Lung (tissue), 12 donors: ENCODE results near the gene SYNE3. TPM values are rescaled to one million over a fixed set of nuclear protein-coding genes. Genes with fewer than 3 reads are reported as not detected.
A peak's percentile ranks its signal among the peaks of the same experiment; 100 is the strongest.

Experiments
- ATAC-seq: fragments of 200-7000 bp; cut with Tn5 transposase; one replicate; pipeline ENCODE4 v1.9.1; 2020; ENCODE audit warnings: moderate number of reproducible peaks; ENCODE audit not compliant: insufficient read depth, low FRiP score
- DNase-seq, 3 donors: peaks; one replicate each; pipeline ENCODE4 v3.0.0-alpha.2; 2013 to 2017
- H3K27ac ChIP-seq, 2 donors: one replicate each; pipeline ENCODE4 v1.5.1; 2013; ENCODE audit warnings: mild to moderate bottlenecking in 2 of 2, moderate library complexity in 2 of 2, control low read depth in 1 of 2, inconsistent platforms in 1 of 2, low read depth in 1 of 2, low read length in 1 of 2
- H3K27me3 ChIP-seq, 3 donors: one replicate each; pipeline ENCODE4 v1.5.1; 2013; ENCODE audit warnings: low read length in 2 of 3; ENCODE audit not compliant: control insufficient read depth in 3 of 3, insufficient read depth in 3 of 3
- H3K36me3 ChIP-seq, 4 donors: one replicate each; pipeline ENCODE4 v1.5.1; 2013; ENCODE audit warnings: low read length in 4 of 4, mild to moderate bottlenecking in 1 of 4, moderate library complexity in 1 of 4; ENCODE audit not compliant: control insufficient read depth in 4 of 4, insufficient read depth in 4 of 4
- H3K4me1 ChIP-seq, 5 donors: one replicate each; pipeline ENCODE4 v1.5.1; 2013; ENCODE audit warnings: low read length in 5 of 5, mild to moderate bottlenecking in 2 of 5, moderate library complexity in 1 of 5; ENCODE audit not compliant: control insufficient read depth in 5 of 5, insufficient read depth in 5 of 5
- H3K4me3 ChIP-seq: one replicate; pipeline ENCODE4 v1.5.1; 2013; ENCODE audit warnings: mild to moderate bottlenecking, control low read depth, moderate library complexity
- H3K9ac ChIP-seq, 2 donors: one replicate each; pipeline ENCODE4 v1.5.1; 2013; ENCODE audit warnings: low read length in 2 of 2, control low read depth in 1 of 2; ENCODE audit not compliant: insufficient read depth in 1 of 2
- H3K9me3 ChIP-seq, 4 donors: one replicate each; pipeline ENCODE4 v1.5.1; 2013; ENCODE audit warnings: low read length in 3 of 4, mild to moderate bottlenecking in 1 of 4, moderate library complexity in 1 of 4; ENCODE audit not compliant: control insufficient read depth in 4 of 4, insufficient read depth in 3 of 4
- CTCF ChIP-seq: IDR thresholded peaks from 2 replicates; pipeline ENCODE4 v1.5.1; 2012; ENCODE audit warnings: mild to moderate bottlenecking; ENCODE audit errors: control extremely low read depth, extremely low read depth
- WGBS, 2 donors: extraction: QIAGEN DNeasy Blood & Tissue Kit; methylation state at CpG; one replicate each; pipeline ENCODE4 v1.1.7; 2013; 5-methylcytosine and 5-hydroxymethylcytosine counted together
- polyA plus RNA-seq, 2 donors: library from polyadenylated mRNA; stranded (reverse); fragments of 200-250 nt; gene quantifications; one replicate each; pipeline ENCODE4 v1.2.1, GENCODE V29; 2013
- total RNA-seq, 2 donors: library from RNA; depleted of rRNA in 1 of 2; stranded (reverse); fragments of >200 nt in 1 of 2; gene quantifications; one replicate each; pipeline ENCODE4 v1.2.1, GENCODE V29; 2014 to 2021
- donor health status: control.
- donor health status: control.
- donor health status: Bipolar disorder and iron deficiency.
- donor health status: healthy.
- donor health status: DM: yes; HTN: yes; CAD: no.

Gene SYNE3
- total and polyA plus RNA-seq, 4 donors, result 2.7 to 30.5 (median 6.1) TPM

GRCh38 chr14:95500772-95501401 is 15.6 kb downstream of the SYNE3 start:
- Histone ChIP-seq H3K9me3 (no peaks in the 10 kb centered on the region), H3K27ac (no peak overlapping the region), H3K9ac (no peak overlapping the region), H3K27me3 (no peaks in the 10 kb centered on the region), H3K4me1 (peaks cover 0 to 35% (median 6%) of the 10 kb centered on the region in 5 donors), H3K36me3 (peaks cover 0 to 2% (median 0%) of the 10 kb centered on the region in 4 donors), H3K4me3 (no peak overlapping the region)
- WGBS, 2 donors, result 85% methylated on average over 14 of the region's 14 CpGs
- TF ChIP-seq CTCF, result no peak
- ATAC-seq (peak; percentile 67), DNase-seq (no peak)

- H3K27me3 ChIP-seq, result no peaks in the 10 kb centered on the region
- H3K36me3 ChIP-seq, result peaks cover 0 to 2% (median 0%) of the 10 kb centered on the region in 4 donors
- no peak for TF ChIP-seq CTCF
- no peak overlapping the region for H3K9ac ChIP-seq
- H3K27ac ChIP-seq, result no peak overlapping the region
- WGBS, 2 donors, result 86 to 91% methylated on average over 14 of the region's 14 CpGs
- H3K4me3 ChIP-seq, result no peak overlapping the region
- ATAC-seq, result no peak
- no peak for DNase-seq
- H3K4me1 ChIP-seq, result peaks cover 0 to 36% (median 9%) of the 10 kb centered on the region in 5 donors
- H3K9me3 ChIP-seq, result no peaks in the 10 kb centered on the region
These were observed 16.2 kb downstream of the SYNE3 start for GRCh38 chr14:95500201-95500681.

- WGBS, 2 donors, result 23 to 34% methylated on average over 1 of the region's 1 CpG
- no peak for TF ChIP-seq CTCF
- H3K4me1 ChIP-seq, result peaks cover 0 to 36% (median 9%) of the 10 kb centered on the region in 5 donors
These were observed 17.1 kb downstream of the SYNE3 start for GRCh38 chr14:95499354-95499750.

More at GRCh38 chr14:95499354-95499750, 17.1 kb downstream of the SYNE3 start:
- Histone ChIP-seq H3K9ac (no peak overlapping the region), H3K27ac (peak overlapping the region in 1 of 2 donors; percentile 24), H3K9me3 (no peaks in the 10 kb centered on the region), H3K27me3 (no peaks in the 10 kb centered on the region), H3K36me3 (peaks cover 0 to 2% (median 0%) of the 10 kb centered on the region in 4 donors), H3K4me3 (no peak overlapping the region)
- ATAC-seq (no peak), DNase-seq (no peak)
